Liver (tissue), 9 donors: ENCODE data around the gene IL1RAPL2. TPM values are rescaled to one million over a fixed set of nuclear protein-coding genes. Genes with fewer than 3 reads are reported as not detected.

Source experiments
- DNase-seq: peaks from one replicate; pipeline ENCODE4 v3.0.0-alpha.2; 2017; ENCODE audit warnings: low spot score
- H3K27ac ChIP-seq, 2 donors: one replicate each; pipeline ENCODE4 v1.7.0; 2013; ENCODE audit warnings: inconsistent platforms in 2 of 2, low read length in 2 of 2, control low read depth in 1 of 2, low read depth in 1 of 2, mild to moderate bottlenecking in 1 of 2
- H3K27me3 ChIP-seq, 4 donors: one replicate each; pipeline versions ENCODE4 v1.6.1 to v1.7.0; 2013; ENCODE audit warnings: low read length in 3 of 4, inconsistent platforms in 1 of 4, mild to moderate bottlenecking in 1 of 4, moderate library complexity in 1 of 4; ENCODE audit not compliant: control insufficient read depth in 4 of 4, insufficient read depth in 4 of 4
- H3K36me3 ChIP-seq, 4 donors: one replicate each; pipeline versions ENCODE4 v1.6.1 to v1.7.0; 2013; ENCODE audit warnings: low read length in 3 of 4, mild to moderate bottlenecking in 3 of 4, low read depth in 1 of 4, moderate library complexity in 1 of 4; ENCODE audit not compliant: control insufficient read depth in 4 of 4, insufficient read depth in 3 of 4
- H3K4me1 ChIP-seq, 4 donors: one replicate each; pipeline versions ENCODE4 v1.6.1 to v1.7.0; 2013; ENCODE audit warnings: low read length in 3 of 4, mild to moderate bottlenecking in 3 of 4, moderate library complexity in 1 of 4; ENCODE audit not compliant: control insufficient read depth in 4 of 4, insufficient read depth in 4 of 4
- H3K4me3 ChIP-seq, 3 donors: one replicate each; pipeline versions ENCODE4 v1.6.1 to v1.7.0; 2013; ENCODE audit warnings: low read length in 3 of 3, control low read depth in 1 of 3, low read depth in 1 of 3, mild to moderate bottlenecking in 1 of 3
- H3K9ac ChIP-seq, 2 donors: one replicate each; pipeline ENCODE4 v1.7.0; 2013; ENCODE audit warnings: low read length in 2 of 2, mild to moderate bottlenecking in 2 of 2, moderate library complexity in 2 of 2, control low read depth in 1 of 2, low read depth in 1 of 2
- H3K9me3 ChIP-seq, 4 donors: one replicate each; pipeline versions ENCODE4 v1.6.1 to v1.7.0; 2013; ENCODE audit warnings: low read length in 3 of 4; ENCODE audit not compliant: control insufficient read depth in 4 of 4
- FOXA1 ChIP-seq: IDR thresholded peaks from 2 replicates; pipeline ENCODE4 v1.6.1; 2016; ENCODE audit warnings: antibody characterized with exemption
- FOXA2 ChIP-seq: IDR thresholded peaks from 2 replicates; pipeline ENCODE4 v1.6.1; 2016; ENCODE audit warnings: antibody characterized with exemption
- GABPA ChIP-seq, 2 donors: IDR thresholded peaks in 1 of 2; conservative IDR thresholded peaks in 1 of 2; 2 replicates each; pipeline ENCODE4 v1.6.1; 2016; ENCODE audit warnings: antibody characterized with exemption in 2 of 2, mild to moderate bottlenecking in 1 of 2, moderate library complexity in 1 of 2
- HNF4A ChIP-seq, 2 donors: conservative IDR thresholded peaks; 2 replicates each; pipeline ENCODE4 v1.6.1; 2016; ENCODE audit warnings: antibody characterized with exemption in 2 of 2, mild to moderate bottlenecking in 2 of 2
- HNF4G ChIP-seq: IDR thresholded peaks from 2 replicates; pipeline ENCODE4 v1.6.1; 2016; ENCODE audit warnings: antibody characterized with exemption
- JUND ChIP-seq, 2 donors: IDR thresholded peaks; 2 replicates each; pipeline ENCODE4 v1.6.1; 2016; ENCODE audit warnings: antibody characterized with exemption in 2 of 2
- NR2F2 ChIP-seq: IDR thresholded peaks from 2 replicates; pipeline ENCODE4 v1.6.1; 2016; ENCODE audit warnings: antibody characterized with exemption
- RAD21 ChIP-seq, 2 donors: IDR thresholded peaks; 2 replicates each; pipeline ENCODE4 v1.6.1; 2016; ENCODE audit warnings: antibody characterized with exemption in 2 of 2, mild to moderate bottlenecking in 2 of 2
- RXRA ChIP-seq, 2 donors: IDR thresholded peaks; 2 replicates each; pipeline ENCODE4 v1.6.1; 2017 to 2018; ENCODE audit warnings: antibody characterized with exemption in 2 of 2, mild to moderate bottlenecking in 1 of 2
- SP1 ChIP-seq: IDR thresholded peaks from 2 replicates; pipeline ENCODE4 v1.6.1; 2018; ENCODE audit warnings: antibody characterized with exemption, mild to moderate bottlenecking
- YY1 ChIP-seq: IDR thresholded peaks from 2 replicates; pipeline ENCODE4 v1.6.1; 2016; ENCODE audit warnings: antibody characterized with exemption, mild to moderate bottlenecking
- WGBS: extraction: QIAGEN DNeasy Blood & Tissue Kit; methylation state at CpG from one replicate; pipeline ENCODE4 v1.1.7; 2013; 5-methylcytosine and 5-hydroxymethylcytosine counted together
- polyA plus RNA-seq, 2 donors: library from polyadenylated mRNA; stranded (reverse) in 1 of 2; unstranded in 1 of 2; fragments of 200-250 nt in 1 of 2; fragments of >200 nt in 1 of 2; fragmentation: Nextera tagmentation in 1 of 2; extraction: Ambion mirVana in 1 of 2; gene quantifications; one replicate each; pipeline versions ENCODE4 v1.2.1 to v1.2.3, GENCODE V29; 2013 to 2015
- total RNA-seq, 2 donors: library from RNA; depleted of rRNA; stranded (reverse); fragments of >200 nt; gene quantifications; one replicate each; pipeline ENCODE4 v1.2.3, GENCODE V29; 2014
- TF ChIP-seq, protein P1 (sequence below): IDR thresholded peaks from 2 replicates; pipeline ENCODE4 v1.6.1; 2016; ENCODE audit warnings: antibody characterized with exemption, mild to moderate bottlenecking
- TF ChIP-seq, protein P2 (sequence below): IDR thresholded peaks from 2 replicates; pipeline ENCODE4 v1.6.1; 2016; ENCODE audit warnings: antibody characterized with exemption
- TF ChIP-seq, protein P3 (sequence below): IDR thresholded peaks from 2 replicates; pipeline ENCODE4 v1.6.1; 2016; ENCODE audit warnings: antibody characterized with exemption
- TF ChIP-seq, protein P4 (sequence below): fragments of 150-350 bp; IDR thresholded peaks from 2 replicates; pipeline ENCODE4 v1.5.1; 2017; ENCODE audit warnings: improper control_type of control experiment, low read depth, low read length; ENCODE audit not compliant: missing input control
- donor health status: healthy.
- donor health status: healthy.
- donor health status: healthy.
- donor health status: healthy.
- donor health status: healthy.

The IL1RAPL2 gene
- total and polyA plus RNA-seq, 4 donors = 0.20 to 1.6 (median 0.91) TPM

DNA sequence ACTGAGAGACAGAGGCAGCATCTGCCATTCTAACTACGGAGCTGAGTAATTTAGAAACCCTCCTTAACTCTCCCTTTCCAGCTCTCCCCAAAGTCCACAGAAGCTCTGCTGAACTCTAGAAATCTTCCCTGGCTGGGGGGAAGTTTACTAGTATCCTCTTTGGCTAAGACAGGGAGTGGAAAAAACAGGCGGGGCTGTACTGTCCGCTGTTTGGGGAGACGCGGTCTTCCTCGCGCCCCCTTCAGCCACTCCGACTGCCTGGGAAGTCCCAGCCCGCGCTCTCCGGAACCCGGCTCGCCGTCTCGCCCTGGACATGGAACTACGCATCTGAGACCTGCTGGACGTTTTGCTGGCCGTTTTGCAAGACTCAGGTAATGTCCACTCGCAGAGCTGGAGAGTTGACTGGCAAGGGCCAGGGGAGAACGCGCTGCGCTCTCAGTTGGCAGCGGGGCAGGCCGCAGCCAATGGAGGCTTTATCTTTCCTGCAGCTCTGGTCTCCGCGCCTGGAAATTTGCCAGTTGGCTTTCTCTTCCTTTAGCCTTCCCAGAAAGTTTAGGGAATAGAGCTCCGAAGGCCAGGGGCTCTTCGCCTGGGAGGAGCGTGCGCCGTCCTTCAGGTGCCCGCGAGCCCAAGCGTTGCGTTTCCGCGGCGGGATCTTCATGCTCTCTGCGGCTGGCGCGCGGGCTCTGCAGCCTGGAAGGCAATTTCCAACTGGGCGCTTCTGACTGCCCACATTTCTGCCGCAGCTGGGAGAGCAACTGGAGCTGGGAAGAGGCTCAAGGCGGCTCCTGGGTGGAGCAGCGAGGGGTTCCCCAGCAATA, 892 bp downstream of the IL1RAPL2 start:
- peaks cover 2 to 33% (median 21%) of the 10 kb centered on the region in 4 donors for H3K4me1 ChIP-seq
- 3% methylated on average over 46 of the region's 46 CpGs for WGBS
- DNase-seq = no peak
- TF ChIP-seq FOXA2 (no peak), SP1 (no peak), FOXA1 (no peak), JUND (IDR thresholded peaks at IDR 0.05) (no peak), RAD21 (IDR thresholded peaks at IDR 0.05) (no peak), GABPA (IDR thresholded peaks at IDR 0.05 in 1 of 2, conservative IDR thresholded peaks at IDR 0.05 in 1 of 2) (no peak), NR2F2 (no peak), HNF4A (conservative IDR thresholded peaks at IDR 0.05) (no peak), YY1 (no peak), RXRA (IDR thresholded peaks at IDR 0.05) (no peak), HNF4G (no peak)
- TF ChIP-seq, protein P1, sequence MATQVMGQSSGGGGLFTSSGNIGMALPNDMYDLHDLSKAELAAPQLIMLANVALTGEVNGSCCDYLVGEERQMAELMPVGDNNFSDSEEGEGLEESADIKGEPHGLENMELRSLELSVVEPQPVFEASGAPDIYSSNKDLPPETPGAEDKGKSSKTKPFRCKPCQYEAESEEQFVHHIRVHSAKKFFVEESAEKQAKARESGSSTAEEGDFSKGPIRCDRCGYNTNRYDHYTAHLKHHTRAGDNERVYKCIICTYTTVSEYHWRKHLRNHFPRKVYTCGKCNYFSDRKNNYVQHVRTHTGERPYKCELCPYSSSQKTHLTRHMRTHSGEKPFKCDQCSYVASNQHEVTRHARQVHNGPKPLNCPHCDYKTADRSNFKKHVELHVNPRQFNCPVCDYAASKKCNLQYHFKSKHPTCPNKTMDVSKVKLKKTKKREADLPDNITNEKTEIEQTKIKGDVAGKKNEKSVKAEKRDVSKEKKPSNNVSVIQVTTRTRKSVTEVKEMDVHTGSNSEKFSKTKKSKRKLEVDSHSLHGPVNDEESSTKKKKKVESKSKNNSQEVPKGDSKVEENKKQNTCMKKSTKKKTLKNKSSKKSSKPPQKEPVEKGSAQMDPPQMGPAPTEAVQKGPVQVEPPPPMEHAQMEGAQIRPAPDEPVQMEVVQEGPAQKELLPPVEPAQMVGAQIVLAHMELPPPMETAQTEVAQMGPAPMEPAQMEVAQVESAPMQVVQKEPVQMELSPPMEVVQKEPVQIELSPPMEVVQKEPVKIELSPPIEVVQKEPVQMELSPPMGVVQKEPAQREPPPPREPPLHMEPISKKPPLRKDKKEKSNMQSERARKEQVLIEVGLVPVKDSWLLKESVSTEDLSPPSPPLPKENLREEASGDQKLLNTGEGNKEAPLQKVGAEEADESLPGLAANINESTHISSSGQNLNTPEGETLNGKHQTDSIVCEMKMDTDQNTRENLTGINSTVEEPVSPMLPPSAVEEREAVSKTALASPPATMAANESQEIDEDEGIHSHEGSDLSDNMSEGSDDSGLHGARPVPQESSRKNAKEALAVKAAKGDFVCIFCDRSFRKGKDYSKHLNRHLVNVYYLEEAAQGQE = no peak
- TF ChIP-seq, protein P2, sequence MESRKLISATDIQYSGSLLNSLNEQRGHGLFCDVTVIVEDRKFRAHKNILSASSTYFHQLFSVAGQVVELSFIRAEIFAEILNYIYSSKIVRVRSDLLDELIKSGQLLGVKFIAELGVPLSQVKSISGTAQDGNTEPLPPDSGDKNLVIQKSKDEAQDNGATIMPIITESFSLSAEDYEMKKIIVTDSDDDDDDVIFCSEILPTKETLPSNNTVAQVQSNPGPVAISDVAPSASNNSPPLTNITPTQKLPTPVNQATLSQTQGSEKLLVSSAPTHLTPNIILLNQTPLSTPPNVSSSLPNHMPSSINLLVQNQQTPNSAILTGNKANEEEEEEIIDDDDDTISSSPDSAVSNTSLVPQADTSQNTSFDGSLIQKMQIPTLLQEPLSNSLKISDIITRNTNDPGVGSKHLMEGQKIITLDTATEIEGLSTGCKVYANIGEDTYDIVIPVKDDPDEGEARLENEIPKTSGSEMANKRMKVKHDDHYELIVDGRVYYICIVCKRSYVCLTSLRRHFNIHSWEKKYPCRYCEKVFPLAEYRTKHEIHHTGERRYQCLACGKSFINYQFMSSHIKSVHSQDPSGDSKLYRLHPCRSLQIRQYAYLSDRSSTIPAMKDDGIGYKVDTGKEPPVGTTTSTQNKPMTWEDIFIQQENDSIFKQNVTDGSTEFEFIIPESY = no peak
- TF ChIP-seq, protein P3, sequence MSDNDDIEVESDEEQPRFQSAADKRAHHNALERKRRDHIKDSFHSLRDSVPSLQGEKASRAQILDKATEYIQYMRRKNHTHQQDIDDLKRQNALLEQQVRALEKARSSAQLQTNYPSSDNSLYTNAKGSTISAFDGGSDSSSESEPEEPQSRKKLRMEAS = no peak
- TF ChIP-seq, protein P4, sequence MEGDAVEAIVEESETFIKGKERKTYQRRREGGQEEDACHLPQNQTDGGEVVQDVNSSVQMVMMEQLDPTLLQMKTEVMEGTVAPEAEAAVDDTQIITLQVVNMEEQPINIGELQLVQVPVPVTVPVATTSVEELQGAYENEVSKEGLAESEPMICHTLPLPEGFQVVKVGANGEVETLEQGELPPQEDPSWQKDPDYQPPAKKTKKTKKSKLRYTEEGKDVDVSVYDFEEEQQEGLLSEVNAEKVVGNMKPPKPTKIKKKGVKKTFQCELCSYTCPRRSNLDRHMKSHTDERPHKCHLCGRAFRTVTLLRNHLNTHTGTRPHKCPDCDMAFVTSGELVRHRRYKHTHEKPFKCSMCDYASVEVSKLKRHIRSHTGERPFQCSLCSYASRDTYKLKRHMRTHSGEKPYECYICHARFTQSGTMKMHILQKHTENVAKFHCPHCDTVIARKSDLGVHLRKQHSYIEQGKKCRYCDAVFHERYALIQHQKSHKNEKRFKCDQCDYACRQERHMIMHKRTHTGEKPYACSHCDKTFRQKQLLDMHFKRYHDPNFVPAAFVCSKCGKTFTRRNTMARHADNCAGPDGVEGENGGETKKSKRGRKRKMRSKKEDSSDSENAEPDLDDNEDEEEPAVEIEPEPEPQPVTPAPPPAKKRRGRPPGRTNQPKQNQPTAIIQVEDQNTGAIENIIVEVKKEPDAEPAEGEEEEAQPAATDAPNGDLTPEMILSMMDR = no peak
- H3K9ac ChIP-seq = no peak overlapping the region
- no peaks in the 10 kb centered on the region for H3K36me3 ChIP-seq
- H3K27me3 ChIP-seq = peaks cover 0 to 2% (median 0%) of the 10 kb centered on the region in 4 donors
- H3K9me3 ChIP-seq = no peaks in the 10 kb centered on the region
- H3K4me3 ChIP-seq = peak overlapping the region; percentile 32 to 72 (median 55)
- no peak overlapping the region for H3K27ac ChIP-seq
